B cell (primary cell): ENCODE measurements around the gene PELI2. TPM values are rescaled to one million over a fixed set of nuclear protein-coding genes. Genes with fewer than 3 reads are reported as not detected.

Source experiments
- ATAC-seq: fragments of 200-7000 bp; cut with Tn5 transposase; one replicate; pipeline ENCODE4 v1.10.0; 2021; ENCODE audit warnings: low read depth, mild to moderate bottlenecking, moderate number of reproducible peaks, moderate library complexity
- CTCF ChIA-PET: fragments of 350-600 bp; sonication (Branson Sonifier 250); formaldehyde crosslinking; loops from one replicate; lab custom pipeline; 2021; ENCODE audit warnings: antibody characterized with exemption, inconsistent platforms; lab: Charles Lee
- POLR2A ChIA-PET: fragments of 350-600 bp; sonication (Branson Sonifier 250); formaldehyde crosslinking; loops from one replicate; lab custom pipeline; 2021; ENCODE audit warnings: antibody characterized with exemption; lab: Charles Lee
- DNase-seq: peaks from one replicate; pipeline ENCODE4 v3.0.0; 2013
- H2AFZ ChIP-seq: 2 replicates; pipeline ENCODE4 v1.6.1; 2012; ENCODE audit warnings: mild to moderate bottlenecking, low read depth, low read length; ENCODE audit not compliant: insufficient read depth, poor library complexity, severe bottlenecking
- H3K27ac ChIP-seq, 2 donors: 1 replicate in 1 of 2; 2 replicates in 1 of 2; pipeline ENCODE4 v1.5.1; 2012 to 2013; ENCODE audit warnings: low read length in 2 of 2, mild to moderate bottlenecking in 2 of 2, moderate library complexity in 1 of 2
- H3K27me3 ChIP-seq, 4 experiments: fragments of 200-600 bp in 1 of 4; sonication (generic) in 1 of 4; replicated peaks in 1 of 4; 1 replicate in 2 of 4; 2 replicates in 2 of 4; pipeline versions ENCODE4 v1.6.1 to v1.7.0; 2013 to 2016; ENCODE audit warnings: low read length in 3 of 4, mild to moderate bottlenecking in 2 of 4, mixed read lengths in 1 of 4, moderate library complexity in 1 of 4; ENCODE audit not compliant: insufficient read depth in 4 of 4, control insufficient read depth in 3 of 4; ENCODE audit errors: control extremely low read depth in 1 of 4
- H3K36me3 ChIP-seq, 2 experiments: replicated peaks in 1 of 2; 1 replicate in 1 of 2; 2 replicates in 1 of 2; pipeline versions ENCODE4 v1.6.1 to v1.7.1; 2013; ENCODE audit warnings: low read length in 1 of 2; ENCODE audit not compliant: insufficient read depth in 2 of 2, control insufficient read depth in 1 of 2; ENCODE audit errors: control extremely low read depth in 1 of 2, extremely low read depth in 1 of 2
- H3K4me1 ChIP-seq, 2 donors: fragments of 200-600 bp in 1 of 2; sonication (generic) in 1 of 2; 1 replicate in 1 of 2; 2 replicates in 1 of 2; pipeline versions ENCODE4 v1.5.1 to v1.6.1; 2013 to 2017; ENCODE audit warnings: low read length in 2 of 2; ENCODE audit not compliant: control insufficient read depth in 2 of 2, insufficient read depth in 2 of 2
- H3K4me2 ChIP-seq: replicated peaks from 2 replicates; pipeline ENCODE3; 2012; ENCODE audit warnings: mild to moderate bottlenecking, low read depth, low read length; ENCODE audit not compliant: poor library complexity, severe bottlenecking
- H3K4me3 ChIP-seq, 5 experiments: fragments of 200-600 bp in 1 of 5; sonication (generic) in 1 of 5; 1 replicate in 3 of 5; 2 replicates in 2 of 5; pipeline versions ENCODE4 v1.5.1 to v1.7.0; 2011 to 2016; ENCODE audit warnings: low read length in 4 of 5, mild to moderate bottlenecking in 4 of 5, low read depth in 2 of 5, control low read depth in 1 of 5, moderate library complexity in 1 of 5; ENCODE audit not compliant: insufficient read depth in 1 of 5; ENCODE audit errors: control extremely low read depth in 1 of 5, extremely low read depth in 1 of 5
- H3K79me2 ChIP-seq: fragments of 200-600 bp; sonication (generic); one replicate; pipeline ENCODE4 v1.6.0; 2016; ENCODE audit warnings: low read length; ENCODE audit not compliant: control insufficient read depth, insufficient read depth
- H3K9ac ChIP-seq: fragments of 200-600 bp; sonication (generic); 2 replicates; pipeline ENCODE4 v1.6.1; 2017; ENCODE audit warnings: mild to moderate bottlenecking, low read length, moderate library complexity
- H3K9me3 ChIP-seq, 3 donors: one replicate each; pipeline versions ENCODE4 v1.6.1 to v1.7.1; 2013; ENCODE audit warnings: low read length in 2 of 3; ENCODE audit not compliant: control insufficient read depth in 2 of 3, insufficient read depth in 1 of 3; ENCODE audit errors: control extremely low read depth in 1 of 3
- H4K20me1 ChIP-seq: 2 replicates; pipeline ENCODE4 v1.6.0; 2012; ENCODE audit warnings: mild to moderate bottlenecking, low read length; ENCODE audit not compliant: insufficient read depth, control insufficient read depth, poor library complexity, severe bottlenecking
- H3K27ac Mint-ChIP-seq: one replicate; pipeline ENCODE4 v1.8.0; 2021; ENCODE audit warnings: mixed read lengths
- H3K27me3 Mint-ChIP-seq: one replicate; pipeline ENCODE4 v1.8.0; 2021; ENCODE audit warnings: mixed read lengths
- H3K4me1 Mint-ChIP-seq: one replicate; pipeline ENCODE4 v1.8.0; 2021; ENCODE audit warnings: mixed read lengths
- H3K4me3 Mint-ChIP-seq: one replicate; pipeline ENCODE4 v1.8.0; 2021; ENCODE audit warnings: mixed read lengths
- H3K9me3 Mint-ChIP-seq: one replicate; pipeline ENCODE4 v1.8.0; 2022; ENCODE audit warnings: mixed read lengths; ENCODE audit not compliant: insufficient read depth
- CTCF ChIP-seq: fragments of 200-600 bp; IDR thresholded peaks from one replicate; pipeline ENCODE4 v1.8.0; 2022; ENCODE audit warnings: antibody characterized with exemption, mild to moderate bottlenecking
- EZH2 ChIP-seq: IDR thresholded peaks from 2 replicates; pipeline ENCODE4 v1.6.1; 2012; ENCODE audit warnings: borderline replicate concordance, low read depth, mild to moderate bottlenecking, moderate library complexity, low read length; ENCODE audit not compliant: insufficient read depth, poor library complexity, severe bottlenecking
- WGBS: methylation state at CpG from one replicate; pipeline ENCODE4 v1.1.5; 2013; ENCODE audit warnings: missing lambda C conversion rate; ENCODE audit not compliant: insufficient coverage; 5-methylcytosine and 5-hydroxymethylcytosine counted together
- intact Hi-C: fragments of 100-400 bp; cut with micrococcal nuclease; formaldehyde crosslinking; loops from one replicate; pipeline ENCODE4 v1.10.0; 2022
- polyA plus RNA-seq: library from polyadenylated mRNA; depleted of rRNA; stranded (reverse); fragments of >200 nt; gene quantifications from 2 replicates; pipeline ENCODE4 v1.2.3, GENCODE V29; 2012
- total RNA-seq, 2 donors: library from RNA; stranded (reverse); fragments of 120-200 nt in 1 of 2; gene quantifications; 1 replicate in 1 of 2; 2 replicates in 1 of 2; pipeline versions ENCODE4 v1.2.3 to v1.2.4, GENCODE V29; 2013 to 2022

The PELI2 gene
- total and polyA plus RNA-seq, 2 donors (not counting 1 experiment from before 2014, with no cell fraction given): 5.7 to 13.4 TPM

GRCh38 chr14:56273951-56274350 is 155.7 kb downstream of the PELI2 start:
- no peaks in the 10 kb centered on the region for H3K9me3 Mint-ChIP-seq
- CTCF ChIA-PET: no interaction called here
- TF ChIP-seq CTCF (no peak), EZH2 (no peak)
- WGBS: no CpG with 5 or more reads among the region's 6 CpGs
- ATAC-seq: no peak
- no peak for DNase-seq
- Histone ChIP-seq H3K27ac (no peak overlapping the region), H3K79me2 (no peaks in the 10 kb centered on the region), H3K27me3 (no peaks in the 10 kb centered on the region), H3K4me2 (no peak overlapping the region), H4K20me1 (peaks cover 5% of the 10 kb centered on the region), H3K9ac (no peak overlapping the region), H3K4me1 (no peaks in the 10 kb centered on the region), H3K9me3 (no peaks in the 10 kb centered on the region), H3K36me3 (peaks cover 0 to 2% of the 10 kb centered on the region in 2 experiments), H3K4me3 (no peak overlapping the region), H2AFZ (no peak overlapping the region)
- H3K4me3 Mint-ChIP-seq: no peak overlapping the region
- POLR2A ChIA-PET: no interaction called here
- H3K4me1 Mint-ChIP-seq: no peaks in the 10 kb centered on the region
- H3K27me3 Mint-ChIP-seq: no peaks in the 10 kb centered on the region
- intact Hi-C loops: no loop called here
- H3K27ac Mint-ChIP-seq: no peak overlapping the region

GRCh38 chr14:56274556-56274955 is 156.3 kb downstream of the PELI2 start:
- TF ChIP-seq EZH2: no peak
- no peak for TF ChIP-seq CTCF
- DNase-seq (no peak), ATAC-seq (no peak)
- 100% methylated on average over 1 of the region's 1 CpG for WGBS
- Mint-ChIP-seq H3K27me3 (no peaks in the 10 kb centered on the region), H3K9me3 (no peaks in the 10 kb centered on the region), H3K4me1 (no peaks in the 10 kb centered on the region), H3K4me3 (no peak overlapping the region), H3K27ac (no peak overlapping the region)
- peaks cover 5% of the 10 kb centered on the region for H4K20me1 ChIP-seq
- POLR2A ChIA-PET: no interaction called here
- H3K4me3 ChIP-seq: no peak overlapping the region
- H3K4me1 ChIP-seq: no peaks in the 10 kb centered on the region
- no peak overlapping the region for H3K4me2 ChIP-seq
- intact Hi-C loops: no loop called here
- H3K27me3 ChIP-seq: no peaks in the 10 kb centered on the region
- no peaks in the 10 kb centered on the region for H3K79me2 ChIP-seq
- H3K36me3 ChIP-seq: peaks cover 0 to 3% of the 10 kb centered on the region in 2 experiments
- CTCF ChIA-PET: no interaction called here
- H2AFZ ChIP-seq: no peak overlapping the region
- no peak overlapping the region for H3K27ac ChIP-seq
- H3K9me3 ChIP-seq: no peaks in the 10 kb centered on the region
- no peak overlapping the region for H3K9ac ChIP-seq
